H1 (cell line): ENCODE results near the gene TUBGCP3. TPM values are rescaled to one million over a fixed set of nuclear protein-coding genes. Genes with fewer than 3 reads are reported as not detected.

Experiments used
- CTCF ChIA-PET: fragments of 300-600 bp; sonication (Branson Sonifier 250); formaldehyde crosslinking; loops from one replicate; lab custom pipeline; 2021; ENCODE audit not compliant: partially characterized antibody; lab: Charles Lee
- POLR2A ChIA-PET: fragments of 300-600 bp; sonication (Branson Sonifier 250); formaldehyde crosslinking; loops from one replicate; lab custom pipeline; 2021; ENCODE audit warnings: inconsistent platforms; ENCODE audit not compliant: partially characterized antibody; lab: Charles Lee
- DNase-seq, 2 experiments: peaks; one replicate each; pipeline versions ENCODE4 v3.0.0 to v3.0.0-alpha.2; 2010 to 2022; ENCODE audit warnings: low spot score in 2 of 2, low read depth in 1 of 2, mixed read lengths in 1 of 2
- FAIRE-seq: peaks from 2 replicates; lab custom pipeline; 2011; peaks lifted over from hg19 to GRCh38; lab: Jason Lieb, UNC
- H2AFZ ChIP-seq: 2 replicates; pipeline ENCODE4 v1.8.1; 2012; ENCODE audit warnings: low read length, inconsistent platforms
- H2AK5ac ChIP-seq: 2 replicates; pipeline ENCODE4 v1.6.1; 2013; ENCODE audit warnings: low read depth, low read length
- H2BK120ac ChIP-seq: replicated peaks from 2 replicates; pipeline ENCODE3; 2013; ENCODE audit warnings: low read depth, low read length, inconsistent platforms
- H2BK12ac ChIP-seq: 2 replicates; pipeline ENCODE4 v1.6.1; 2013; ENCODE audit warnings: low read depth, low read length
- H2BK15ac ChIP-seq: 2 replicates; pipeline ENCODE4 v1.6.1; 2013; ENCODE audit warnings: low read length
- H2BK20ac ChIP-seq: 2 replicates; pipeline ENCODE4 v1.6.1; 2013; ENCODE audit warnings: low read length
- H2BK5ac ChIP-seq: 2 replicates; pipeline ENCODE4 v1.6.1; 2013; ENCODE audit warnings: low read depth, low read length
- H3K14ac ChIP-seq: 2 replicates; pipeline ENCODE4 v1.6.1; 2013; ENCODE audit warnings: inconsistent platforms; ENCODE audit not compliant: insufficient read length
- H3K18ac ChIP-seq: 2 replicates; pipeline ENCODE4 v1.6.1; 2013; ENCODE audit warnings: low read length; ENCODE audit errors: extremely low read depth
- H3K23ac ChIP-seq: 2 replicates; pipeline ENCODE4 v1.6.1; 2013; ENCODE audit warnings: inconsistent platforms; ENCODE audit not compliant: insufficient read length
- H3K23me2 ChIP-seq: 2 replicates; pipeline ENCODE4 v1.6.1; 2013; ENCODE audit warnings: low read depth, low read length
- H3K27ac ChIP-seq: 2 replicates; pipeline ENCODE4 v1.6.1; 2011; ENCODE audit warnings: low read depth, low read length, inconsistent platforms
- H3K27me3 ChIP-seq, 4 experiments: replicated peaks in 1 of 4; 1 replicate in 1 of 4; 2 replicates in 3 of 4; pipeline versions ENCODE4 v1.6.1 to v1.8.1; 2011 to 2013; ENCODE audit warnings: low read length in 3 of 4, mild to moderate bottlenecking in 3 of 4, inconsistent platforms in 2 of 4, mixed read lengths in 2 of 4, moderate library complexity in 1 of 4; ENCODE audit not compliant: control insufficient read depth in 3 of 4, insufficient read depth in 3 of 4; ENCODE audit errors: extremely low read depth in 1 of 4
- H3K36me3 ChIP-seq, 4 experiments: 2 replicates each; pipeline versions ENCODE4 v1.6.1 to v1.8.1; 2011 to 2013; ENCODE audit warnings: mild to moderate bottlenecking in 4 of 4, low read length in 3 of 4, moderate library complexity in 2 of 4, control low read depth in 1 of 4, inconsistent platforms in 1 of 4; ENCODE audit not compliant: insufficient read depth in 4 of 4, control insufficient read depth in 2 of 4
- H3K4ac ChIP-seq: replicated peaks from 2 replicates; pipeline ENCODE3; 2013; ENCODE audit warnings: low read length, low read depth, mixed read lengths, inconsistent platforms; ENCODE audit not compliant: insufficient read length
- H3K4me1 ChIP-seq, 4 experiments: replicated peaks in 1 of 4; 1 replicate in 1 of 4; 2 replicates in 3 of 4; pipeline versions ENCODE4 v1.6.1 to v1.8.1; 2011 to 2013; ENCODE audit warnings: low read length in 3 of 4, inconsistent platforms in 2 of 4, mixed read lengths in 1 of 4; ENCODE audit not compliant: insufficient read depth in 4 of 4, control insufficient read depth in 3 of 4
- H3K4me2 ChIP-seq, 2 experiments: 2 replicates each; pipeline versions ENCODE4 v1.6.1 to v1.8.1; 2011 to 2013; ENCODE audit warnings: low read depth in 2 of 2, low read length in 2 of 2, control low read depth in 1 of 2, inconsistent platforms in 1 of 2, mild to moderate bottlenecking in 1 of 2; ENCODE audit not compliant: insufficient read depth in 1 of 2
- H3K4me3 ChIP-seq, 4 experiments: fragments of 200-600, 300-600 bp in 1 of 4; sonication (generic), shearing (Covaris generic), sonication (Bioruptor Twin) in 1 of 4; 2 replicates each; pipeline versions ENCODE4 v1.5.1 to v1.8.1; 2011 to 2016; ENCODE audit warnings: low read length in 4 of 4, low read depth in 3 of 4, control low read depth in 2 of 4, inconsistent platforms in 2 of 4, mild to moderate bottlenecking in 2 of 4, mixed read lengths in 1 of 4, moderate library complexity in 1 of 4; ENCODE audit not compliant: insufficient read depth in 2 of 4; ENCODE audit errors: extremely low read depth in 1 of 4
- H3K56ac ChIP-seq: replicated peaks from 2 replicates; pipeline ENCODE3; 2013; ENCODE audit warnings: low read depth, mild to moderate bottlenecking, mixed read lengths, low read length, inconsistent platforms; ENCODE audit not compliant: insufficient read length
- H3K79me1 ChIP-seq: 2 replicates; pipeline ENCODE4 v1.6.1; 2013; ENCODE audit warnings: low read depth, low read length, control low read depth
- H3K79me2 ChIP-seq, 2 experiments: 2 replicates each; pipeline versions ENCODE4 v1.6.1 to v1.8.1; 2012 to 2013; ENCODE audit warnings: low read length in 2 of 2, mild to moderate bottlenecking in 2 of 2, inconsistent platforms in 1 of 2; ENCODE audit not compliant: insufficient read depth in 2 of 2, control insufficient read depth in 1 of 2
- H3K9ac ChIP-seq, 4 experiments: replicated peaks in 1 of 4; 1 replicate in 1 of 4; 2 replicates in 3 of 4; pipeline versions ENCODE4 v1.6.1 to v1.8.1; 2011 to 2013; ENCODE audit warnings: low read depth in 3 of 4, low read length in 3 of 4, control low read depth in 2 of 4, mild to moderate bottlenecking in 2 of 4, moderate library complexity in 2 of 4, inconsistent platforms in 1 of 4; ENCODE audit errors: extremely low read depth in 1 of 4
- H3K9me3 ChIP-seq, 2 experiments: 2 replicates each; pipeline versions ENCODE4 v1.6.1 to v1.8.1; 2012 to 2013; ENCODE audit warnings: mild to moderate bottlenecking in 2 of 2, moderate library complexity in 2 of 2, control low read depth in 1 of 2, inconsistent platforms in 1 of 2, low read depth in 1 of 2, low read length in 1 of 2, mixed read lengths in 1 of 2; ENCODE audit not compliant: insufficient read depth in 2 of 2
- H4K20me1 ChIP-seq, 2 experiments: replicated peaks in 1 of 2; 2 replicates each; pipeline versions ENCODE3 to v1.8.1; 2011 to 2013; ENCODE audit warnings: inconsistent platforms in 2 of 2, low read length in 2 of 2, mild to moderate bottlenecking in 1 of 2; ENCODE audit not compliant: insufficient read depth in 2 of 2, control insufficient read depth in 1 of 2
- H4K5ac ChIP-seq: 2 replicates; pipeline ENCODE4 v1.6.1; 2013; ENCODE audit warnings: low read length, low read depth, mixed read lengths, inconsistent platforms; ENCODE audit not compliant: insufficient read length
- H4K8ac ChIP-seq: 2 replicates; pipeline ENCODE4 v1.8.0; 2013; ENCODE audit warnings: mild to moderate bottlenecking, moderate library complexity, low read length, inconsistent platforms; ENCODE audit not compliant: insufficient read depth; ENCODE audit errors: extremely low read depth
- H4K91ac ChIP-seq: replicated peaks from 2 replicates; pipeline ENCODE3; 2013; ENCODE audit warnings: low read length, mixed read lengths, inconsistent platforms; ENCODE audit not compliant: insufficient read length
- ASH2L ChIP-seq: fragments of 200-600, 300-600 bp; sonication (generic); IDR thresholded peaks from one replicate; pipeline ENCODE4 v1.7.1; 2017; ENCODE audit warnings: low read length
- CBX5 ChIP-seq: fragments of 300-800, 300-1000 bp; sonication (generic); IDR thresholded peaks from 2 replicates; pipeline ENCODE4 v1.7.1; 2016; ENCODE audit warnings: antibody characterized with exemption, low read length, low read depth
- CHD1 ChIP-seq: IDR thresholded peaks from 2 replicates; pipeline ENCODE4 v1.6.1; 2012; ENCODE audit warnings: low read depth, low read length, improper control_type of control experiment
- CREB1 ChIP-seq: IDR thresholded peaks from 2 replicates; pipeline ENCODE4 v1.6.1; 2012; ENCODE audit warnings: inconsistent platforms
- EP300 ChIP-seq, 2 experiments: IDR thresholded peaks; 1 replicate in 1 of 2; 2 replicates in 1 of 2; pipeline ENCODE4 v1.6.1; 2011 to 2012; ENCODE audit warnings: low read depth in 2 of 2, low read length in 2 of 2, mild to moderate bottlenecking in 2 of 2, borderline replicate concordance in 1 of 2, inconsistent platforms in 1 of 2, moderate library complexity in 1 of 2
- FOSL1 ChIP-seq: IDR thresholded peaks from 2 replicates; pipeline ENCODE4 v1.6.1; 2011; ENCODE audit warnings: mild to moderate bottlenecking, low read depth, low read length, moderate library complexity; ENCODE audit not compliant: insufficient read depth
- JUND ChIP-seq: IDR thresholded peaks from 2 replicates; pipeline ENCODE4 v1.6.1; 2011; ENCODE audit warnings: mild to moderate bottlenecking, improper control_type of control experiment, low read length
- KDM4A ChIP-seq: IDR thresholded peaks from one replicate; pipeline ENCODE4 v1.7.1; 2012; ENCODE audit warnings: low read depth, mild to moderate bottlenecking, moderate library complexity, low read length, inconsistent platforms; ENCODE audit not compliant: severe bottlenecking
- NANOG ChIP-seq: IDR thresholded peaks from 2 replicates; pipeline ENCODE4 v1.6.1; 2011; ENCODE audit warnings: low read length, low read depth, mild to moderate bottlenecking, inconsistent platforms; ENCODE audit not compliant: insufficient read depth, poor library complexity, severe bottlenecking
- RXRA ChIP-seq: IDR thresholded peaks from 2 replicates; pipeline ENCODE4 v1.6.1; 2011; ENCODE audit warnings: low read depth, mild to moderate bottlenecking, low read length, moderate library complexity; ENCODE audit not compliant: insufficient read depth
- SP2 ChIP-seq: IDR thresholded peaks from 2 replicates; pipeline ENCODE4 v1.6.1; 2012; ENCODE audit warnings: mild to moderate bottlenecking, low read length, inconsistent platforms
- SRF ChIP-seq: IDR thresholded peaks from 2 replicates; pipeline ENCODE4 v1.6.1; 2011; ENCODE audit warnings: mild to moderate bottlenecking, low read depth, low read length, moderate library complexity
- TBP ChIP-seq: IDR thresholded peaks from 2 replicates; pipeline ENCODE4 v1.6.1; 2011; ENCODE audit warnings: low read depth, low read length, improper control_type of control experiment
- ZNF274 ChIP-seq: IDR thresholded peaks from 2 replicates; pipeline ENCODE4 v1.7.0; 2012; ENCODE audit warnings: low read length, borderline replicate concordance; ENCODE audit errors: extremely low read depth
- WGBS, 2 experiments: shearing (Covaris generic) in 1 of 2; methylation state at CpG; one replicate each; pipeline versions ENCODE4 v1.1.6 to v1.1.7; 2013 to 2015; ENCODE audit warnings: low lambda C conversion rate in 2 of 2, mixed read lengths in 2 of 2, inconsistent platforms in 1 of 2, low coverage in 1 of 2, missing lambda C conversion rate in 1 of 2; ENCODE audit not compliant: insufficient replicate concordance in 2 of 2, insufficient coverage in 1 of 2, insufficient read length in 1 of 2; ENCODE audit errors: extremely low coverage in 1 of 2, missing lambda C conversion rate in 1 of 2; 5-methylcytosine and 5-hydroxymethylcytosine counted together
- polyA plus RNA-seq, 7 experiments: library from polyadenylated mRNA; depleted of rRNA in 3 of 7; stranded (reverse) in 5 of 7; unstranded in 2 of 7; fragments of >200 nt in 5 of 7; fragments of 200-250 nt in 2 of 7; gene quantifications; 1 replicate in 5 of 7; 2 replicates in 1 of 7; 4 replicates in 1 of 7; pipeline versions ENCODE4 v1.2.1 to v1.2.3, GENCODE V29; 2011 to 2013; ENCODE audit warnings: missing spikeins in 2 of 7, mixed read lengths in 2 of 7
- total RNA-seq: library from RNA; stranded (reverse); fragmentation: NEBNext Ultra II Directional; extraction: Animal tissue kit (Norgen Biotek cat#: 25700); gene quantifications from 2 replicates; pipeline ENCODE4 v1.2.1, GENCODE V29; 2021

The TUBGCP3 gene
- total and polyA plus RNA-seq, 2 of the 8 experiments (the other 6 are each of a cell fraction or from before 2014, with no cell fraction given): 27.0 to 31.7 TPM

GRCh38 chr13:112521073-112521685, 66.8 kb downstream of the TUBGCP3 start:
- no peaks in the 10 kb centered on the region for H3K27me3 ChIP-seq
- H2AK5ac ChIP-seq: no peak overlapping the region
- no peak overlapping the region for H2BK20ac ChIP-seq
- no peaks in the 10 kb centered on the region for H3K4me1 ChIP-seq
- no peaks in the 10 kb centered on the region for H3K79me1 ChIP-seq
- H2BK15ac ChIP-seq: no peak overlapping the region
- H3K9ac ChIP-seq: no peak overlapping the region
- no peak for FAIRE-seq
- no peak overlapping the region for H3K27ac ChIP-seq
- H2BK120ac ChIP-seq: no peak overlapping the region
- peaks cover 2 to 13% (median 8%) of the 10 kb centered on the region in 4 experiments; a peak in 5 of 8 replicates for H3K36me3 ChIP-seq
- no peak overlapping the region for H4K8ac ChIP-seq
- H3K9me3 ChIP-seq: no peaks in the 10 kb centered on the region
- H3K18ac ChIP-seq: no peak overlapping the region
- POLR2A ChIA-PET: no interaction called here
- CTCF ChIA-PET: interaction anchor here (1.2 to 1.8 kb wide), 3 partner anchors 10 to 43 kb away, joined by 3 to 10 read pairs (median 4); no protein-coding TSS in a partner anchor
- no peak overlapping the region for H3K14ac ChIP-seq
- no peak overlapping the region for H2BK5ac ChIP-seq
- no peak overlapping the region for H3K4ac ChIP-seq
- H2BK12ac ChIP-seq: no peak overlapping the region
- peaks cover 0 to 7% of the 10 kb centered on the region in 2 experiments for H4K20me1 ChIP-seq
- H3K4me2 ChIP-seq: no peak overlapping the region
- H3K79me2 ChIP-seq: no peaks in the 10 kb centered on the region
- no peak overlapping the region for H2AFZ ChIP-seq
- H3K4me3 ChIP-seq: no peak overlapping the region
- H3K23ac ChIP-seq: no peak overlapping the region
- H4K91ac ChIP-seq: no peak overlapping the region
- H4K5ac ChIP-seq: no peak overlapping the region
- peak in 1 of 2 experiments; percentile 23 for DNase-seq
- H3K56ac ChIP-seq: no peak overlapping the region
- peaks cover 3% of the 10 kb centered on the region; the same call in 1 of the 2 replicates for H3K23me2 ChIP-seq
- 90% methylated on average over 3 of the region's 3 CpGs; no CpG with 5 or more reads in 1 of the 2 experiments for WGBS, 2 experiments
- TF ChIP-seq JUND (no peak), CREB1 (no peak), CHD1 (no peak), SP2 (no peak), ZNF274 (no peak), CBX5 (no peak), NANOG (no peak), KDM4A (no peak), ASH2L (no peak), EP300 (IDR thresholded peaks at IDR 0.05; ENCODE audit: borderline replicate concordance in 1 of 2, low read depth in 2 of 2, low read length in 2 of 2) (no peak), SRF (no peak), TBP (no peak), FOSL1 (no peak), RXRA (no peak)
